Colonic mucosa (tissue), 4 donors: ENCODE measurements around the gene SUGCT. TPM values are rescaled to one million over a fixed set of nuclear protein-coding genes. Genes with fewer than 3 reads are reported as not detected.

Experiments
- DNase-seq: peaks from one replicate; pipeline ENCODE4 v3.0.0-alpha.2; 2020
- H3K27ac ChIP-seq: fragments of 200-600 bp; one replicate; pipeline ENCODE4 v1.8.0; 2021
- H3K27me3 ChIP-seq: fragments of 200-600 bp; one replicate; pipeline ENCODE4 v1.8.0; 2021
- H3K36me3 ChIP-seq: fragments of 200-600 bp; one replicate; pipeline ENCODE4 v1.8.0; 2021
- H3K4me1 ChIP-seq: fragments of 200-600 bp; one replicate; pipeline ENCODE4 v1.8.0; 2021; ENCODE audit warnings: mild to moderate bottlenecking
- H3K4me3 ChIP-seq: fragments of 200-600 bp; one replicate; pipeline ENCODE4 v1.8.0; 2021
- H3K9ac ChIP-seq, 2 donors: one replicate each; pipeline ENCODE4 v1.7.0; 2013; ENCODE audit warnings: control low read depth in 2 of 2, low read depth in 2 of 2, low read length in 2 of 2
- H3K9me3 ChIP-seq: fragments of 200-600 bp; one replicate; pipeline ENCODE4 v1.8.0; 2021
- CTCF ChIP-seq: fragments of 200-600 bp; IDR thresholded peaks from one replicate; pipeline ENCODE4 v1.8.0; 2022; ENCODE audit warnings: antibody characterized with exemption, mild to moderate bottlenecking
- intact Hi-C: fragments of 100-400 bp; cut with DNase I; formaldehyde crosslinking; loops from one replicate; pipeline ENCODE4 v1.14.1; 2022
- total RNA-seq, 2 donors: library from RNA; stranded (reverse); fragmentation: NEBNext Ultra II Directional in 1 of 2; extraction: Animal tissue kit (Norgen Biotek cat#: 25700) in 1 of 2; gene quantifications; one replicate each; pipeline ENCODE4 v1.2.1, GENCODE V29; 2021
- donor health status: healthy.
- donor health status: DM: no; HTN: no; CAD: no.
- donor health status: DM: no; HTN: no; CAD: no.

SUGCT gene
- total RNA-seq, 2 donors from 2014 or later: 3.6 to 15.1 TPM

- no peak for TF ChIP-seq CTCF
- H3K4me1 ChIP-seq: no peaks in the 10 kb centered on the region
- DNase-seq: no peak
- no peaks in the 10 kb centered on the region for H3K27me3 ChIP-seq
- H3K4me3 ChIP-seq: no peak overlapping the region
- no peaks in the 10 kb centered on the region for H3K9me3 ChIP-seq
- intact Hi-C loops: no loop called here
- H3K9ac ChIP-seq: no peak overlapping the region
- no peaks in the 10 kb centered on the region for H3K36me3 ChIP-seq
- H3K27ac ChIP-seq: no peak overlapping the region
Measured at GRCh38 chr7:40889539-40889938, 754.7 kb downstream of the SUGCT start.

GRCh38 chr7:40890088-40890692 lies 755.4 kb downstream of the SUGCT start:
- Histone ChIP-seq H3K36me3 (no peaks in the 10 kb centered on the region), H3K9ac (no peak overlapping the region), H3K9me3 (no peaks in the 10 kb centered on the region), H3K4me3 (no peak overlapping the region), H3K4me1 (no peaks in the 10 kb centered on the region), H3K27ac (no peak overlapping the region), H3K27me3 (no peaks in the 10 kb centered on the region)
- intact Hi-C loops: no loop called here
- no peak for TF ChIP-seq CTCF
- DNase-seq: no peak

- no peak overlapping the region for H3K9ac ChIP-seq
- no peaks in the 10 kb centered on the region for H3K9me3 ChIP-seq
- no peak overlapping the region for H3K27ac ChIP-seq
- intact Hi-C loops: no loop called here
- DNase-seq: no peak
- no peak for TF ChIP-seq CTCF
- no peaks in the 10 kb centered on the region for H3K27me3 ChIP-seq
- H3K36me3 ChIP-seq: no peaks in the 10 kb centered on the region
- H3K4me1 ChIP-seq: no peaks in the 10 kb centered on the region
- H3K4me3 ChIP-seq: no peak overlapping the region
Measured at GRCh38 chr7:40891232-40891631, 756.4 kb downstream of the SUGCT start.

- Histone ChIP-seq H3K36me3 (no peaks in the 10 kb centered on the region), H3K27me3 (no peaks in the 10 kb centered on the region), H3K4me1 (no peaks in the 10 kb centered on the region), H3K9me3 (no peaks in the 10 kb centered on the region), H3K4me3 (no peak overlapping the region), H3K27ac (no peak overlapping the region), H3K9ac (no peak overlapping the region)
- no peak for DNase-seq
- TF ChIP-seq CTCF: no peak
- intact Hi-C loops: no loop called here
Measured at GRCh38 chr7:40899151-40899550, 764.3 kb downstream of the SUGCT start.

- no peak overlapping the region for H3K4me3 ChIP-seq
- H3K9ac ChIP-seq: no peak overlapping the region
- TF ChIP-seq CTCF: no peak
- no peaks in the 10 kb centered on the region for H3K27me3 ChIP-seq
- intact Hi-C loops: no loop called here
- H3K4me1 ChIP-seq: no peaks in the 10 kb centered on the region
- H3K36me3 ChIP-seq: no peaks in the 10 kb centered on the region
- H3K27ac ChIP-seq: no peak overlapping the region
- no peaks in the 10 kb centered on the region for H3K9me3 ChIP-seq
- DNase-seq: no peak
Measured at GRCh38 chr7:40899636-40900507, 765.1 kb downstream of the SUGCT start.
